ENCODE results near the gene BCL7A. TPM values are rescaled to one million over a fixed set of nuclear protein-coding genes. Genes with fewer than 3 reads are reported as not detected.

Gene BCL7A
- total and polyA plus RNA-seq, 2 of the 8 experiments (the other 6 are each of a cell fraction or from before 2014, with no cell fraction given): 11.9 to 12.7 TPM

GRCh38 chr12:122064780-122065588, 43.3 kb downstream of the BCL7A start:
- H3K9me3 ChIP-seq (ENCODE audit: insufficient read depth in 2 of 2, low read depth in 1 of 2, low read length in 1 of 2): no peaks in the 10 kb centered on the region
- peaks cover 0 to 21% (median 10%) of the 10 kb centered on the region in 4 experiments; a peak in 6 of 7 replicates for H3K4me1 ChIP-seq (replicated peaks in 1 of 4; ENCODE audit: control insufficient read depth in 3 of 4, insufficient read depth in 4 of 4, low read length in 3 of 4)
- CTCF ChIA-PET (ENCODE audit: partially characterized antibody): interaction anchor here (0.7 to 20.6 kb wide), 12 partner anchors 8 to 59 kb away, joined by 3 to 379 read pairs (median 6); no protein-coding TSS in a partner anchor
- peak overlapping the region; percentile 48 for H4K91ac ChIP-seq (replicated peaks; ENCODE audit: insufficient read length, low read length)
- H3K79me2 ChIP-seq (ENCODE audit: control insufficient read depth in 1 of 2, insufficient read depth in 2 of 2, low read length in 2 of 2): no peaks in the 10 kb centered on the region
- H2BK5ac ChIP-seq (ENCODE audit: low read depth, low read length): no peak overlapping the region
- WGBS, 2 experiments (ENCODE audit: extremely low coverage in 1 of 2, insufficient coverage in 1 of 2, insufficient read length in 1 of 2, insufficient replicate concordance in 2 of 2, low coverage in 1 of 2, low lambda C conversion rate in 2 of 2, missing lambda C conversion rate in 1 of 2): 85% methylated on average over 16 of the region's 16 CpGs; no CpG with 5 or more reads in 1 of the 2 experiments
- no peak overlapping the region for H4K5ac ChIP-seq (ENCODE audit: insufficient read length, low read depth, low read length)
- peak overlapping the region; percentile 2 to 44 (median 10); a peak in 4 of 8 replicates for H3K4me3 ChIP-seq (ENCODE audit: extremely low read depth in 1 of 4, insufficient read depth in 2 of 4, low read depth in 3 of 4, low read length in 4 of 4)
- POLR2A ChIA-PET (ENCODE audit: partially characterized antibody): interaction anchor here (0.9 to 3.1 kb wide), 9 partner anchors 9 to 271 kb away, joined by 3 to 12 read pairs (median 4); partner anchors contain the start of gene MLXIP
- peak overlapping the region; percentile 3; the same call in 1 of the 2 replicates for H2BK15ac ChIP-seq (ENCODE audit: low read length)
- DNase-seq (ENCODE audit: low read depth in 1 of 2, low spot score in 2 of 2) (peak in 1 of 2 experiments; percentile 52), FAIRE-seq (no peak)
- H2BK12ac ChIP-seq (ENCODE audit: low read depth, low read length): peak overlapping the region; percentile 4; the same call in 1 of the 2 replicates
- H2BK20ac ChIP-seq (ENCODE audit: low read length): no peak overlapping the region
- H3K36me3 ChIP-seq (ENCODE audit: control insufficient read depth in 2 of 4, insufficient read depth in 4 of 4, low read length in 3 of 4): peaks cover 0 to 11% (median 0%) of the 10 kb centered on the region in 4 experiments; a peak in 2 of 8 replicates
- peak overlapping the region; percentile 22 for H3K4ac ChIP-seq (replicated peaks; ENCODE audit: insufficient read length, low read depth, low read length)
- no peak overlapping the region for H3K56ac ChIP-seq (replicated peaks; ENCODE audit: insufficient read length, low read depth, low read length)
- H3K27me3 ChIP-seq (replicated peaks in 1 of 4; ENCODE audit: control insufficient read depth in 3 of 4, extremely low read depth in 1 of 4, insufficient read depth in 3 of 4, low read length in 3 of 4): no peaks in the 10 kb centered on the region
- no peak overlapping the region for H2BK120ac ChIP-seq (replicated peaks; ENCODE audit: low read depth, low read length)
- H2AFZ ChIP-seq (ENCODE audit: low read length): no peak overlapping the region
- no peaks in the 10 kb centered on the region for H4K20me1 ChIP-seq (replicated peaks in 1 of 2; ENCODE audit: control insufficient read depth in 1 of 2, insufficient read depth in 2 of 2, low read length in 2 of 2)
- no peaks in the 10 kb centered on the region; the same call in 1 of the 2 replicates for H3K23me2 ChIP-seq (ENCODE audit: low read depth, low read length)
- H3K23ac ChIP-seq (ENCODE audit: insufficient read length): no peak overlapping the region
- no peak overlapping the region for H3K27ac ChIP-seq (ENCODE audit: low read depth, low read length)
- 0 out of 2 replicates have a peak, but pooled peaks cover 2% of the 10 kb centered on the region for H3K79me1 ChIP-seq (ENCODE audit: low read depth, low read length)
- H3K18ac ChIP-seq (ENCODE audit: extremely low read depth, low read length): no peak overlapping the region
- H3K4me2 ChIP-seq (ENCODE audit: insufficient read depth in 1 of 2, low read depth in 2 of 2, low read length in 2 of 2): peak overlapping the region; percentile 56 to 61
- no peak overlapping the region for H3K14ac ChIP-seq (ENCODE audit: insufficient read length)
- H2AK5ac ChIP-seq (ENCODE audit: low read depth, low read length): peak overlapping the region; percentile 29; the same call in 1 of the 2 replicates
- H4K8ac ChIP-seq (ENCODE audit: extremely low read depth, insufficient read depth, low read length): no peak overlapping the region
- no peak overlapping the region for H3K9ac ChIP-seq (replicated peaks in 1 of 4; ENCODE audit: extremely low read depth in 1 of 4, low read depth in 3 of 4, low read length in 3 of 4)
- TF ChIP-seq ASH2L (IDR thresholded peaks at IDR 0.05; ENCODE audit: low read length) (no peak), SIX5 (IDR thresholded peaks at IDR 0.05; ENCODE audit: low read depth, low read length) (no peak), CBX5 (IDR thresholded peaks at IDR 0.05; ENCODE audit: low read depth, low read length) (no peak), GABPA (IDR thresholded peaks at IDR 0.05; ENCODE audit: borderline replicate concordance, insufficient read depth, low read length) (no peak), HDAC6 (IDR thresholded peaks at IDR 0.05; ENCODE audit: low read depth, low read length) (no peak), GTF2F1 (IDR thresholded peaks at IDR 0.05; ENCODE audit: borderline replicate concordance, low read depth, low read length) (no peak), EP300 (IDR thresholded peaks at IDR 0.05; ENCODE audit: borderline replicate concordance in 1 of 2, low read depth in 2 of 2, low read length in 2 of 2) (no peak), SRF (IDR thresholded peaks at IDR 0.05; ENCODE audit: low read depth, low read length) (no peak), SIRT6 (IDR thresholded peaks at IDR 0.05; ENCODE audit: low read length) (no peak), RBBP5 (IDR thresholded peaks at IDR 0.05; ENCODE audit: borderline replicate concordance, low read depth, low read length) (no peak), BRCA1 (IDR thresholded peaks at IDR 0.05; ENCODE audit: low read depth, low read length) (no peak)
